HepG2 (cell line): ENCODE results near the gene ENO1. TPM values are rescaled to one million over a fixed set of nuclear protein-coding genes. Genes with fewer than 3 reads are reported as not detected.

Source experiments
- BORCS8-MEF2B ChIP-seq: sonication (generic); formaldehyde crosslinking; IDR thresholded peaks from 2 replicates; pipeline ENCODE4 v1.8.0; 2022; ENCODE audit warnings: mild to moderate bottlenecking, missing genetic modification reagents
- CBX5 ChIP-seq: sonication (generic); formaldehyde crosslinking; IDR thresholded peaks from 2 replicates; pipeline ENCODE4 v1.4.0; 2020; ENCODE audit warnings: missing genetic modification reagents, borderline replicate concordance
- CEBPZ ChIP-seq: IDR thresholded peaks from 2 replicates; pipeline ENCODE4 v1.6.1; 2012; ENCODE audit warnings: low read length, improper control_type of control experiment
- CHD2 ChIP-seq: IDR thresholded peaks from 2 replicates; pipeline ENCODE4 v1.6.1; 2011; ENCODE audit warnings: low read depth, low read length, improper control_type of control experiment
- HNF4A ChIP-seq: sonication (generic); formaldehyde crosslinking; IDR thresholded peaks from 2 replicates; pipeline ENCODE4 v1.4.0; 2020; ENCODE audit warnings: missing genetic modification reagents
- HOXA5 ChIP-seq: sonication (generic); formaldehyde crosslinking; IDR thresholded peaks from 2 replicates; pipeline ENCODE4 v1.4.0; 2020; ENCODE audit warnings: missing genetic modification reagents
- ISX ChIP-seq: sonication (generic); formaldehyde crosslinking; conservative IDR thresholded peaks from 2 replicates; pipeline ENCODE4 v1.5.0; 2020; ENCODE audit warnings: missing genetic modification reagents
- PCBP1 ChIP-seq: fragments of 200-400 bp; formaldehyde crosslinking; IDR thresholded peaks from 2 replicates; pipeline ENCODE4 v1.6.1; 2017; ENCODE audit warnings: mild to moderate bottlenecking, low read depth, low read length, borderline replicate concordance
- SNAPC5 ChIP-seq: sonication (generic); formaldehyde crosslinking; IDR thresholded peaks from 2 replicates; pipeline ENCODE4 v1.8.1; 2023; ENCODE audit warnings: mild to moderate bottlenecking, missing genetic modification reagents, borderline replicate concordance
- SOX13 ChIP-seq, 3 experiments: fragments of 450-650 bp in 1 of 3; sonication (generic) in 1 of 3; formaldehyde crosslinking in 1 of 3; IDR thresholded peaks in 2 of 3; conservative IDR thresholded peaks in 1 of 3; 2 replicates each; pipeline versions ENCODE4 v1.5.0 to v1.6.1; 2016 to 2020; ENCODE audit warnings: antibody characterized with exemption in 1 of 3, mild to moderate bottlenecking in 1 of 3, missing compliant biosample characterization in 1 of 3, missing genetic modification reagents in 1 of 3, moderate library complexity in 1 of 3
- SRY ChIP-seq: sonication (generic); formaldehyde crosslinking; IDR thresholded peaks from 2 replicates; pipeline ENCODE4 v1.8.0; 2022; ENCODE audit warnings: mild to moderate bottlenecking, missing genetic modification reagents
- ZBTB34 ChIP-seq: sonication (generic); formaldehyde crosslinking; IDR thresholded peaks from 2 replicates; pipeline ENCODE4 v1.8.0; 2022; ENCODE audit warnings: mild to moderate bottlenecking, missing genetic modification reagents
- ZFAT ChIP-seq: sonication (generic); formaldehyde crosslinking; conservative IDR thresholded peaks from 2 replicates; pipeline ENCODE4 v1.8.1; 2023; ENCODE audit warnings: missing genetic modification reagents, inconsistent platforms
- ZNF362 ChIP-seq: sonication (generic); formaldehyde crosslinking; IDR thresholded peaks from 2 replicates; pipeline ENCODE4 v1.4.0; 2020; ENCODE audit warnings: missing genetic modification reagents, mild to moderate bottlenecking, borderline replicate concordance
- ZNF616 ChIP-seq: sonication (generic); formaldehyde crosslinking; IDR thresholded peaks from 2 replicates; pipeline ENCODE4 v1.5.0; 2020; ENCODE audit warnings: low read depth, mild to moderate bottlenecking, missing genetic modification reagents
- ZNF737 ChIP-seq: sonication (generic); formaldehyde crosslinking; IDR thresholded peaks from 2 replicates; pipeline ENCODE4 v1.5.0; 2020; ENCODE audit warnings: missing genetic modification reagents, mild to moderate bottlenecking, borderline replicate concordance
- polyA plus RNA-seq, 8 experiments: library from polyadenylated mRNA; depleted of rRNA in 3 of 8; stranded (reverse) in 7 of 8; unstranded in 1 of 8; fragments of >200 nt; fragmentation: Illumina TruSeq in 4 of 8; extraction: Trizol in 4 of 8; gene quantifications; 2 replicates each; pipeline versions ENCODE4 v1.2.1 to v1.2.3, GENCODE V29; 2011 to 2016; ENCODE audit warnings: low read depth in 4 of 8, missing spikeins in 1 of 8, mixed read lengths in 1 of 8; ENCODE audit not compliant: insufficient read depth in 1 of 8
- total RNA-seq, 5 experiments: library from RNA; depleted of rRNA; stranded (reverse); fragments of >200 nt; fragmentation: Illumina TruSeq; extraction: Trizol; gene quantifications; 2 replicates each; pipeline ENCODE4 v1.2.3, GENCODE V29; 2016; ENCODE audit warnings: low read depth in 1 of 5
- TF ChIP-seq, protein P1 (sequence below): sonication (generic); formaldehyde crosslinking; conservative IDR thresholded peaks from 2 replicates; pipeline ENCODE4 v1.4.0; 2020; ENCODE audit warnings: missing genetic modification reagents
- TF ChIP-seq, protein P2 (sequence below): sonication (generic); formaldehyde crosslinking; conservative IDR thresholded peaks from 2 replicates; pipeline ENCODE4 v1.4.0; 2020; ENCODE audit warnings: missing genetic modification reagents
- TF ChIP-seq, protein P3 (sequence below): sonication (generic); formaldehyde crosslinking; IDR thresholded peaks from 2 replicates; pipeline ENCODE4 v1.8.1; 2023; ENCODE audit warnings: mild to moderate bottlenecking, missing genetic modification reagents

The ENO1 gene
- total and polyA plus RNA-seq, 2 of the 13 experiments (the other 11 are each of a cell fraction or from before 2014, with no cell fraction given) = 1,559 to 3,103 TPM

DNA sequence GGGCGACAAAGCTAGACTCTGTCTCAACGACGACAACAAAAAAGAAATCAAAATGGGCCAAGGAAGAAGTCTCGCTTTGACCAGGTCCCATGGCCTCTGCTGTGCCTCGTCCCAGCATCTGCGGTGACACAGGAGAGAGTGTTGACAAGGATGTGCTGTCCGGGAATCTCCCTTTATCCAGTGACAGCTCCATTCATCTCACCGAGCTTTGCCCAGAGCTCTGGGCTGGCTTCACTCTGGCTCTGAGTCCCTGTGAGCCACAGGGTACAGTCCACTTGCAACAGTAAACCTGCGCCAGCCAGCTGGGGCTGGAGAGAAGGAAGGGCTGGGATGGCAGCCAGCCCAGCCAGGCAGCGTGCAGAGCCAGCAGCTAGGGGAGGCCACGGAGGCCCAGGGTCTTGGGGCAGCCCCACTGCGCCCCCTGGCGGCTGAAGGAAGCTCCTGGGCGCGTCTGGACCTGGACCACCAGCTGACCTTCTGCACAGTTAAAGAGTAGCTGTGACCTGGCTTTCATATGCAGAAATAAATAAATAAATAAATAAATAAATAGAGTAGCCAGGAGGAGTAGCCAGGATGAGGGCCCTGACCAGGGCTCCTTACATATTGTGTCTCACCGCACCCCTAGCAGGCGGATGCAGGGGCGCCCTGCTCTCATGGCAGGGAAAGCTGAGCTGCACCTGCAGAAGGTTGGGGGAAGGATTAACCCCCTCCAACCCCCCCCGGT, 29.7 kb downstream of the ENO1 start (continued):
- TF ChIP-seq, protein P1, sequence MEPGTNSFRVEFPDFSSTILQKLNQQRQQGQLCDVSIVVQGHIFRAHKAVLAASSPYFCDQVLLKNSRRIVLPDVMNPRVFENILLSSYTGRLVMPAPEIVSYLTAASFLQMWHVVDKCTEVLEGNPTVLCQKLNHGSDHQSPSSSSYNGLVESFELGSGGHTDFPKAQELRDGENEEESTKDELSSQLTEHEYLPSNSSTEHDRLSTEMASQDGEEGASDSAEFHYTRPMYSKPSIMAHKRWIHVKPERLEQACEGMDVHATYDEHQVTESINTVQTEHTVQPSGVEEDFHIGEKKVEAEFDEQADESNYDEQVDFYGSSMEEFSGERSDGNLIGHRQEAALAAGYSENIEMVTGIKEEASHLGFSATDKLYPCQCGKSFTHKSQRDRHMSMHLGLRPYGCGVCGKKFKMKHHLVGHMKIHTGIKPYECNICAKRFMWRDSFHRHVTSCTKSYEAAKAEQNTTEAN (CRISPR knock-in tag) = no peak
- TF ChIP-seq ZNF362 = peak; percentile 72; the same call in 1 of the 2 replicates
- TF ChIP-seq SNAPC5 = no peak
- 0 out of 2 replicates have a peak, but pooled peaks have one; percentile 40 for TF ChIP-seq HOXA5
- TF ChIP-seq ISX (CRISPR knock-in tag) = no peak
- no peak for TF ChIP-seq PCBP1
- TF ChIP-seq ZBTB34 (CRISPR knock-in tag) = no peak
- no peak for TF ChIP-seq ZFAT (CRISPR knock-in tag)
- peak; percentile 94 for TF ChIP-seq CBX5 (CRISPR knock-in tag)
- TF ChIP-seq CEBPZ = no peak
- TF ChIP-seq BORCS8-MEF2B = peak; percentile 28; the same call in 1 of the 2 replicates
- no peak for TF ChIP-seq ZNF616 (CRISPR knock-in tag)
- TF ChIP-seq, protein P2, sequence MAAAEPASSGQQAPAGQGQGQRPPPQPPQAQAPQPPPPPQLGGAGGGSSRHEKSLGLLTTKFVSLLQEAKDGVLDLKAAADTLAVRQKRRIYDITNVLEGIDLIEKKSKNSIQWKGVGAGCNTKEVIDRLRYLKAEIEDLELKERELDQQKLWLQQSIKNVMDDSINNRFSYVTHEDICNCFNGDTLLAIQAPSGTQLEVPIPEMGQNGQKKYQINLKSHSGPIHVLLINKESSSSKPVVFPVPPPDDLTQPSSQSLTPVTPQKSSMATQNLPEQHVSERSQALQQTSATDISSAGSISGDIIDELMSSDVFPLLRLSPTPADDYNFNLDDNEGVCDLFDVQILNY (CRISPR knock-in tag) = no peak
- no peak for TF ChIP-seq CHD2
- TF ChIP-seq, protein P3, sequence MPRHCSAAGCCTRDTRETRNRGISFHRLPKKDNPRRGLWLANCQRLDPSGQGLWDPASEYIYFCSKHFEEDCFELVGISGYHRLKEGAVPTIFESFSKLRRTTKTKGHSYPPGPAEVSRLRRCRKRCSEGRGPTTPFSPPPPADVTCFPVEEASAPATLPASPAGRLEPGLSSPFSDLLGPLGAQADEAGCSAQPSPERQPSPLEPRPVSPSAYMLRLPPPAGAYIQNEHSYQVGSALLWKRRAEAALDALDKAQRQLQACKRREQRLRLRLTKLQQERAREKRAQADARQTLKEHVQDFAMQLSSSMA (CRISPR knock-in tag) = no peak; the same call in 1 of the 2 replicates
- peak; percentile 76 for TF ChIP-seq HNF4A (CRISPR knock-in tag)
- no peak for TF ChIP-seq SOX13 (IDR thresholded peaks at IDR 0.05)
- TF ChIP-seq SOX13 (CRISPR knock-in tag; conservative IDR thresholded peaks at IDR 0.05 in 1 of 2, IDR thresholded peaks at IDR 0.05 in 1 of 2) = peak in 1 of 2 experiments; percentile 58; a peak in 2 of 4 replicates
- TF ChIP-seq ZNF737 (CRISPR knock-in tag) = no peak
- TF ChIP-seq SRY (CRISPR knock-in tag) = no peak
